ENCODE results near the gene GPR162. TPM values are rescaled to one million over a fixed set of nuclear protein-coding genes. Genes with fewer than 3 reads are reported as not detected.

The GPR162 gene
- total and polyA plus RNA-seq, 7 donors, result 0.50 to 2.8 (median 1.0) TPM

- Histone ChIP-seq H3K4me1 (peaks cover 14% of the 10 kb centered on the region), H3K36me3 (ENCODE audit: insufficient read depth in 1 of 2, low read depth in 1 of 2) (peaks cover 0 to 19% of the 10 kb centered on the region in 2 donors), H3K27ac (peak within 1 kb of the TSS; percentile 98), H3K4me3 (peak within 1 kb of the TSS; percentile 85), H3K27me3 (ENCODE audit: insufficient read depth in 3 of 3, low read length in 2 of 3) (no peaks in the 10 kb centered on the region), H3K9me3 (no peaks in the 10 kb centered on the region)
- TF ChIP-seq CTCF (IDR thresholded peaks at IDR 0.05), result no peak
- 0% methylated on average over 37 of the region's 37 CpGs for WGBS, 3 donors
- DNase-seq, result peak; percentile 93 to 96
- intact Hi-C loops (cut with DNase I), result no loop called here
- ATAC-seq, result peak; percentile 77 to 84 (median 80)
Measured at GRCh38 chr12:6851153-6851920, 29.7 kb downstream of the GPR162 start, which contains the start of gene CDCA3. CDCA3 (minus strand) TSS chr12:6851286; CDS start chr12:6850952, 334 bp downstream.

- ATAC-seq (peak; percentile 89 to 91 (median 90)), DNase-seq (peak; percentile 99 to 100)
- TF ChIP-seq CTCF (IDR thresholded peaks at IDR 0.05), result no peak
- no peaks in the 10 kb centered on the region for H3K27me3 ChIP-seq (ENCODE audit: insufficient read depth in 3 of 3, low read length in 2 of 3)
- intact Hi-C loops (cut with DNase I), result no loop called here
- 0 to 1% (median 0%) methylated on average over 65 of the region's 65 CpGs for WGBS, 3 donors
- H3K4me3 ChIP-seq, result peak within 1 kb of the TSS; percentile 85
- peak within 1 kb of the TSS; percentile 98 for H3K27ac ChIP-seq
- H3K4me1 ChIP-seq, result peaks cover 14% of the 10 kb centered on the region
- no peaks in the 10 kb centered on the region for H3K9me3 ChIP-seq
- peaks cover 0 to 26% of the 10 kb centered on the region in 2 donors for H3K36me3 ChIP-seq (ENCODE audit: insufficient read depth in 1 of 2, low read depth in 1 of 2)
Measured at GRCh38 chr12:6851921-6852650, 30.5 kb downstream of the GPR162 start, which contains the start of gene USP5. USP5 (plus strand) TSS chr12:6852150; CDS start chr12:6852180, 30 bp downstream.

- H3K9me3 ChIP-seq, result no peaks in the 10 kb centered on the region
- ATAC-seq (no peak), DNase-seq (peak in 1 of 2 donors; percentile 70)
- H3K36me3 ChIP-seq (ENCODE audit: insufficient read depth in 1 of 2, low read depth in 1 of 2), result peaks cover 0 to 34% of the 10 kb centered on the region in 2 donors
- peaks cover 14% of the 10 kb centered on the region for H3K4me1 ChIP-seq
- peak overlapping the region; percentile 85 for H3K4me3 ChIP-seq
- H3K27ac ChIP-seq, result peak overlapping the region; percentile 98
- H3K27me3 ChIP-seq (ENCODE audit: insufficient read depth in 3 of 3, low read length in 2 of 3), result no peaks in the 10 kb centered on the region
- no peak for TF ChIP-seq CTCF (IDR thresholded peaks at IDR 0.05)
- intact Hi-C loops (cut with DNase I), result no loop called here
- 2 to 5% (median 3%) methylated on average over 13 to 18 of the region's 18 CpGs for WGBS, 3 donors
Measured at GRCh38 chr12:6852651-6853354, 31.2 kb downstream of the GPR162 start.

GRCh38 chr12:6853626-6854025, 32.0 kb downstream of the GPR162 start:
- intact Hi-C loops (cut with DNase I), result no loop called here
- Histone ChIP-seq H3K36me3 (ENCODE audit: insufficient read depth in 1 of 2, low read depth in 1 of 2) (peaks cover 7 to 42% of the 10 kb centered on the region in 2 donors), H3K9me3 (no peaks in the 10 kb centered on the region), H3K27me3 (ENCODE audit: insufficient read depth in 3 of 3, low read length in 2 of 3) (no peaks in the 10 kb centered on the region), H3K4me1 (peaks cover 14% of the 10 kb centered on the region), H3K4me3 (peak overlapping the region; percentile 85), H3K27ac (peak overlapping the region; percentile 98)
- ATAC-seq, result no peak
- WGBS, 3 donors, result 38 to 77% (median 56%) methylated on average over 1 of the region's 1 CpG
- no peak for DNase-seq
- TF ChIP-seq CTCF (IDR thresholded peaks at IDR 0.05), result no peak

All from psoas muscle (tissue), 8 donors.